ENCODE results near the gene ETV6. TPM values are rescaled to one million over a fixed set of nuclear protein-coding genes. Genes with fewer than 3 reads are reported as not detected.

Gene ETV6
- total RNA-seq: 4.5 and 13.6 TPM in 2 replicates

GRCh38 chr12:11649413-11650285, at the start of gene ETV6:
Gene ETV6 (plus strand): TSS chr12:11649674. CDS start chr12:11650128, 454 bp downstream.

All from bladder microvascular endothelial cell (primary cell).